ENCODE measurements around the gene EXOC3L4.

DNA sequence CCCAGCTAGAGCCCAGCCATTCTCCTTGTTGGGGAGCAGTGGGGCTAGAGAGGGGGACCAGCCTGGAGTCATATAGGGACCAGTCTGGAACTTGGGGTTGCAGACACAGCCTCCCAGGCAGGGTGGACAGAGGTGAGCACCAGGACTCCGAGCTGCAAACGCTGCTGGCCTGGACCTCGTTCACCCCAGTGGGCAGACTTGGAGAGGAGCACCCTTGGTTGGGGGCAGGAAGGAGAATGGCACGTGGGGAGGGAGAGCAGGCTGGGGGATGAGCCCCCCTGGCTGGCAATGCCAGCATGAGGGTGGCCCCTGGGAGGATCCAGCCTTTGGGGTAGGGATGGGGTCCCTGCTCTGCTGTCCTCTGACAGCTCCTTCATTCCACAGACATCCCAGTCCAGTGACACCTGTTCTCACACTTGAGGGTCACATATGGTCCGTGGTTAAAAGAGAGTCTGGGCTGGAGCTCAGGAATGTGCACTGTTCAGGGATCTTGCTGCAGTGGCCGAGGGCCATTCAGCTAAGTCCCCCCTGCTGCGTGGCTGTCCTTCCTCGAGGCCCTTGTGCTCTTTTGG is 7.7 kb upstream of the EXOC3L4 start:
- TF ChIP-seq, protein P1, sequence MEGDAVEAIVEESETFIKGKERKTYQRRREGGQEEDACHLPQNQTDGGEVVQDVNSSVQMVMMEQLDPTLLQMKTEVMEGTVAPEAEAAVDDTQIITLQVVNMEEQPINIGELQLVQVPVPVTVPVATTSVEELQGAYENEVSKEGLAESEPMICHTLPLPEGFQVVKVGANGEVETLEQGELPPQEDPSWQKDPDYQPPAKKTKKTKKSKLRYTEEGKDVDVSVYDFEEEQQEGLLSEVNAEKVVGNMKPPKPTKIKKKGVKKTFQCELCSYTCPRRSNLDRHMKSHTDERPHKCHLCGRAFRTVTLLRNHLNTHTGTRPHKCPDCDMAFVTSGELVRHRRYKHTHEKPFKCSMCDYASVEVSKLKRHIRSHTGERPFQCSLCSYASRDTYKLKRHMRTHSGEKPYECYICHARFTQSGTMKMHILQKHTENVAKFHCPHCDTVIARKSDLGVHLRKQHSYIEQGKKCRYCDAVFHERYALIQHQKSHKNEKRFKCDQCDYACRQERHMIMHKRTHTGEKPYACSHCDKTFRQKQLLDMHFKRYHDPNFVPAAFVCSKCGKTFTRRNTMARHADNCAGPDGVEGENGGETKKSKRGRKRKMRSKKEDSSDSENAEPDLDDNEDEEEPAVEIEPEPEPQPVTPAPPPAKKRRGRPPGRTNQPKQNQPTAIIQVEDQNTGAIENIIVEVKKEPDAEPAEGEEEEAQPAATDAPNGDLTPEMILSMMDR (optimal IDR thresholded peaks at IDR 0.05 in 1 of 3, IDR thresholded peaks at IDR 0.05 in 1 of 3, conservative IDR thresholded peaks at IDR 0.05 in 1 of 3; ENCODE audit: extremely low read depth in 1 of 3, insufficient read depth in 2 of 3, low read length in 3 of 3), result no peak
- TF ChIP-seq EZH2 (IDR thresholded peaks at IDR 0.05; ENCODE audit: low read length), result no peak
